ENCODE data around the gene MOCS3.

The MOCS3 gene, protein sequence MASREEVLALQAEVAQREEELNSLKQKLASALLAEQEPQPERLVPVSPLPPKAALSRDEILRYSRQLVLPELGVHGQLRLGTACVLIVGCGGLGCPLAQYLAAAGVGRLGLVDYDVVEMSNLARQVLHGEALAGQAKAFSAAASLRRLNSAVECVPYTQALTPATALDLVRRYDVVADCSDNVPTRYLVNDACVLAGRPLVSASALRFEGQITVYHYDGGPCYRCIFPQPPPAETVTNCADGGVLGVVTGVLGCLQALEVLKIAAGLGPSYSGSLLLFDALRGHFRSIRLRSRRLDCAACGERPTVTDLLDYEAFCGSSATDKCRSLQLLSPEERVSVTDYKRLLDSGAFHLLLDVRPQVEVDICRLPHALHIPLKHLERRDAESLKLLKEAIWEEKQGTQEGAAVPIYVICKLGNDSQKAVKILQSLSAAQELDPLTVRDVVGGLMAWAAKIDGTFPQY

DNA sequence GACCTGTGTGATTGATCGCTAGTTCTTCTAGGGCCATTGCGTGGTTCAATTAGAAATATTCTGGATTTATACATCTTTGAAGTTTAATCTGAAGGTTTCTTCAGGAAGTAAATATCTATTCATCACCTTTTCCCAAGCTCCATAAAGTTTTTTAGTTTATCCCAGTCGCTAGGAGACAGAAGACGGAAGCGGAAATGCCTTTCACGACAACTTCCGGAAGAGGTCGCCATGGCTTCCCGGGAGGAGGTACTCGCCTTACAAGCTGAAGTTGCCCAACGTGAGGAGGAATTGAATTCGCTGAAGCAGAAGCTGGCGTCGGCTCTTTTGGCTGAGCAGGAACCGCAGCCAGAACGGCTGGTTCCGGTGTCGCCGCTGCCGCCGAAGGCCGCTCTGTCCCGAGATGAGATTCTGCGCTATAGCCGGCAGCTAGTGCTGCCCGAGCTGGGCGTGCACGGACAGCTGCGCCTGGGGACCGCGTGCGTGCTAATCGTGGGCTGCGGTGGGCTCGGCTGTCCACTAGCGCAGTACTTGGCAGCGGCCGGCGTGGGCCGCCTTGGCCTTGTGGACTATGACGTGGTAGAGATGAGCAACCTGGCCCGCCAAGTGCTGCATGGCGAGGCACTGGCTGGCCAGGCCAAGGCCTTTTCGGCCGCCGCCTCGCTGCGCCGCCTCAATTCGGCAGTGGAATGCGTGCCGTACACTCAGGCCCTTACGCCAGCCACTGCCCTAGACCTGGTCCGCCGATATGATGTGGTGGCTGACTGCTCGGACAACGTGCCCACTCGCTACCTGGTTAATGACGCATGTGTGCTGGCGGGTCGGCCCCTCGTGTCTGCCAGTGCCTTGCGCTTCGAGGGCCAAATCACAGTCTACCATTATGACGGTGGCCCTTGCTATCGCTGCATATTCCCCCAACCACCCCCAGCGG, at the start of gene MOCS3:
Gene MOCS3, plus strand, starts transcription at position 204 of the 928 bp plus-strand sequence. Its CDS starts 25 bp downstream, at position 229.
- DNase-seq (ENCODE audit: low read depth in 2 of 2) = peak; percentile 54 to 62

DNA sequence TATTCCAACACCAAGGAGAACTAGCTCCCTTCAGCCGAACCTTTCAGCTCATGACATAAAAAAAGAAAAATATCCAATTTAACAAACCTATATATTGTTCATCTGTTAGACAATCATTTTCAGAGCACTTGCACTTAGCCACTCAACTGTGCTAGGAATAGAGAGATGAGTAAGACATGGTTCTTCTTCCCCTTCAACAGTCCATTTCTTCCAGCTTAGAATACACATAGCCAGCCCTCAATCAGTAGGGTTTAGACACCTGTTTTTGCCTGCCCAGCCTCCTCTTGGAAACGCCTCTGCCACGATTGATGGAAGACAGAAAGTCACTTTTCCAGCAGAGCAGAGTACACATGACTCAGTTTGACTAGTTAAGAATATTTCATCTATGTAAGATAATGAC, 49.2 kb upstream of the MOCS3 start:
- DNase-seq (ENCODE audit: low read depth in 2 of 2) = no peak

DNA sequence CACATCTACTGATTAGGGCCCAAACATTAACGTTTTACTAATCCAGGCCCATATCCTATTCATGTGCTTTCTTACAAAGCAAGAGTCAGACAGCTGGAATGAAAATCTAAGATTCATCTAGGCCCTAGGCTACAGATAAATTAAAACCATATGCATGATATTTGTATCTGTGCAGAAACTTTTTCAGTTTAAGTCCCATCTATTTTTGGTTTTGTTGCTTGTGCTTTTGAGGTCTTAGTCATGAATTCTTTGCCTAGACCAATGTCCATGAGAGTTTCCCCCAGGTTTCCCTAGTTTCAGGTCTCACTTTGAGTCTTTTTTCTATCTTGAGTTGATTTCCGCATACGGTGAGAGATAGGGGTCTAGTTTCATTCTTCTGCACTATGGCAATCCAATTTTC, 47.6 kb upstream of the MOCS3 start:
- no peak for DNase-seq (ENCODE audit: low read depth in 2 of 2)

DNA sequence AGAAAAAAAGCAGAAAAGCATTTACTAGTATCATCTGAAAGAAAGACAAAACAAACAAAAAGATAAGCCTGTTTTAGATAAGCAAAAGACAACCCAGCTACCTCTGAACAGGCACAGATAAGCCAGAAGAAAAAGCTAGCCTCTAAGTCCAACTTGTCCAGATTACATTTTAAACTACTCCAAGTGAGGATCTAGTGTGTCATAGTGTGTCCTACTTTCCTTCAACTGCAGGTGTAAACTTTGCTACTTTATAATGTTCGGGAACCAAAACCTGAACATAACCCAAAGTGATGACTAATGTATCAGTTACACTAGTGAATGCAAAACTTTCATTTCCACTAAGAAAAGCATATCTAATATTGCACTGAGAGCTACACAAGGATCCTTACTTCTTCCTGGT, 46.9 kb upstream of the MOCS3 start:
- DNase-seq (ENCODE audit: low read depth in 2 of 2) = no peak

GRCh38 chr20:50913690-50914375, 44.8 kb upstream of the MOCS3 start:
- no peak for DNase-seq (ENCODE audit: low read depth in 2 of 2)

DNA sequence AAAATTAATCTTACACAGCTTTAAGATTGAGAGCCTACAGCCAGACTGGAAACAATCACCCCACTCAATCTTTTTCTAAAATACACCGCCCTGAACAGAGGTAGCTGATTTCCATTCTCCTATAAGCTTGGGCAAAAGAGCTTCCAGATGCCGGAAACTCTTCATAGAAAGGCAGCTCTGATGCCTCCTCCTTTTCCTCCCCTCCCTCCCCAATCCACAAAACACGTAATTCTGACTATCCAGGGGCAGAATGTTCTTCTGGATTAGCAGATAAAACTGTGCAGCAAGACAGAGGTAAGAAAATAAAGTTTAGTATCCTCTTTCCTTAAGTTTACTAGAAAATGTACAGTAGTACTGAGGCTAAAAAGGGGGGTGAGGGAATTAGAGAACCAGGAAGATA, 43.2 kb upstream of the MOCS3 start:
- DNase-seq (ENCODE audit: low read depth in 2 of 2) = no peak

GRCh38 chr20:50916257-50916656, 42.4 kb upstream of the MOCS3 start:
- no peak for DNase-seq (ENCODE audit: low read depth in 2 of 2)

DNA sequence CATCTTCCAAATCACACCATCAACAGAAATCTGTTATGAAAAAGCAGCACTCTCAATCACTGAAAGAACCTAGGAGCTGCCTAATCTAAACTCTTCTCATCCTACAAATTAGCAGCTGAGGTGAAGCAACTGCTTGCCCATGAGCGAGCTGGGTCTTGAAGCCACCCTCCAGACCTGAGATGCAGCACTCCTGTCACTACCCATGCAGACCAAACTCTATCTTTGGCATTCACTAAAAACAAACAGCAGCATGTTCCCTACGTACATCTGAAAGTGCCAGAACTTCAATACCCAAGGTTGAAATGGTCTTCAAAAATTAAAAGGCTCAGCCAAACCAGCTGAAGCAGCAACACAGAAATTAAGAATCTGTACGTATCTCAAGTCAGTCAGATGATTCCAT, 41.7 kb upstream of the MOCS3 start:
- no peak for DNase-seq (ENCODE audit: low read depth in 2 of 2)

GRCh38 chr20:50918403-50918802, 40.2 kb upstream of the MOCS3 start:
- no peak for DNase-seq (ENCODE audit: low read depth in 2 of 2)

DNA sequence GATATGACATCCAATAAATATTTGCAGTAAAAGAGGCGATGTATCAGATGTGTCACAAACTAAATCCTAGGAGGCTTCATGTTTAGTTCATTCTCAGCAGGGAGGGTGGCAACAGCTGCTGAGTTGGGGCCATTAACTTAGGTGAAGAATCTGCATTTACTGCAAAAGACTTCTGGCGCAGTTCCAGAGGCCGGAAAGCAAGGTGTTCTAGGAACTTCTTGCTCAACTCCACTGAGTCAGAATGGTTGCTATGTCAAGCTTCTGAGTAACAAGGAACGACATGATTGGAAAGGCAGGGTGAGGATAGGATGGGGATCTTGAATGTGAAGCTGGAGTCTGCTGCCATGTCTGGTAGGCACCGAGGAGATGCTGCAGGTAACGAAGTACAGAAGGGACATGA, 39.1 kb upstream of the MOCS3 start:
- no peak for DNase-seq (ENCODE audit: low read depth in 2 of 2)

GRCh38 chr20:50920997-50921396, 37.6 kb upstream of the MOCS3 start:
- DNase-seq (ENCODE audit: low read depth in 2 of 2) = no peak

- no peak for DNase-seq (ENCODE audit: low read depth in 2 of 2)
Measured at GRCh38 chr20:50921803-50922501, 36.7 kb upstream of the MOCS3 start.

DNA sequence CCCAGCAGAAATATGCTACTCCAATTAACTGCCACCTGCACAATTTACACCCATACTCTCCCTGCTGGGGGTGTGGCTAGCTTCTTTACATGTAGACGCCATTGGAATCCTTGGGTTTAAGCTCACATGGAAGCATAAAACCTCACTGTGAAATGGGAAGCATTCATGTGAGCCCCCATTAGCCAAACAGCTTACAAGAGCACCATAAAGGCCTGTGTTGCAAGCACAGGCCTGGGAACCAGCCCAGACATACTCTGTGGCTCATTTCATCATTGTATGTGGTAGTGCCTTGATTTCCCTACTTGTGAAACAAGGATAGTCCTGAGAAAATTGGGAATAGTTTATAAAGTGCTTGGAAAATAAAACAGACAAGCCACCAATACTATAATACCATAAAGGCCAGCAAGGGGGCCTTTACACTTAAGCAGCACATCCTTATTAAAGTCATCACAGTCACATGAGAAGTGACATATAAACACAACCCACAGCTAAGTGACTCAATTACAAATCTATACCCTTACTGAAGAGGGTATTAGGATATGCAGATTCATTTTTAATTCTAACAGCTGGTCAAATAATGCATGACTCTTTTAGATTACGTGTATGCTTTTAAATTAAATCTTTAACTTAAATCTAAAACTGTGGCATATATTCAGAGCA, 34.2 kb upstream of the MOCS3 start:
- DNase-seq (ENCODE audit: low read depth in 2 of 2) = no peak

GRCh38 chr20:50926530-50926929, 32.1 kb upstream of the MOCS3 start:
- DNase-seq (ENCODE audit: low read depth in 2 of 2) = no peak

- DNase-seq (ENCODE audit: low read depth in 2 of 2) = no peak
Measured at GRCh38 chr20:50928469-50928868, 30.1 kb upstream of the MOCS3 start.

DNA sequence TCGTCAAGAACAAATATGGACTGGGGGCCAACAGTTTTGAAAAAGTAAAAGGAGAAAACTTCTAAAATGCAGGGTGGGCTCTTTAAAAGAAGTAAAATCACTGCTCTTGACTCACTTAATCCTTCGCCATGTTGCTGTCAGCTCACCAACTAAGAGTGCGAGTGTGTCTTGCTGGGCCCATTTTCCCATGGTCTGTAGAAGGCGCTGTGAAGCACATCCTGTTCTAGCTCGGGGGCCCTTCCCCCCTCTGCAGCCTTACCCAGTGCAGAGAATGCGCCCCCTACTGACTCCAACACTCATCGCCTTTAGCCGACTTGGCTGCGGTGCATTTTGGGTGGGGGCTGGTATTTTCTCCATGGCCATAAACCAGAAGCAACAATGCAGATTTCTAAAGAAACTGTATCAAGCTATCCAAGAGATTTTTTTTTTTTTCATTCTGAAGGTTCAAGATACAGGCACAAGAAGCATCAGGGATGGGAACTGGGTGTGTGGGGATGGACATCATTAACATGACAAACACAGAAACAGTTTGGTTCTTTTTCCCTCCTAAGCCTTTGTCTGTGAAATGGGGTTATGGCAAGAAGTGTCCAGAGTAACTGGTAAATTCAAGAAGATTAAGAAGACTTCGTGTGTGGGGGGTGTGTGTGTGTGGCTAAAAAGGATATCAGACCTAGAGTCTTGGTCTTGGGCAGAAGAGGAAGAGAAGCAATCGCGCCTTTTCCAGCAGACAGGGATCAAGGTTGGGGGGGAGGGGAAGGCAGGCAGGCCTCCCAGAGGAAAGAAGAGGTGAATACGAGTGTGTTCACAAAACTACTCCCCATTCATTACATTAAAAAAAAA, 29.1 kb upstream of the MOCS3 start:
- peak; percentile 84 to 88 for DNase-seq (ENCODE audit: low read depth in 2 of 2)

DNA sequence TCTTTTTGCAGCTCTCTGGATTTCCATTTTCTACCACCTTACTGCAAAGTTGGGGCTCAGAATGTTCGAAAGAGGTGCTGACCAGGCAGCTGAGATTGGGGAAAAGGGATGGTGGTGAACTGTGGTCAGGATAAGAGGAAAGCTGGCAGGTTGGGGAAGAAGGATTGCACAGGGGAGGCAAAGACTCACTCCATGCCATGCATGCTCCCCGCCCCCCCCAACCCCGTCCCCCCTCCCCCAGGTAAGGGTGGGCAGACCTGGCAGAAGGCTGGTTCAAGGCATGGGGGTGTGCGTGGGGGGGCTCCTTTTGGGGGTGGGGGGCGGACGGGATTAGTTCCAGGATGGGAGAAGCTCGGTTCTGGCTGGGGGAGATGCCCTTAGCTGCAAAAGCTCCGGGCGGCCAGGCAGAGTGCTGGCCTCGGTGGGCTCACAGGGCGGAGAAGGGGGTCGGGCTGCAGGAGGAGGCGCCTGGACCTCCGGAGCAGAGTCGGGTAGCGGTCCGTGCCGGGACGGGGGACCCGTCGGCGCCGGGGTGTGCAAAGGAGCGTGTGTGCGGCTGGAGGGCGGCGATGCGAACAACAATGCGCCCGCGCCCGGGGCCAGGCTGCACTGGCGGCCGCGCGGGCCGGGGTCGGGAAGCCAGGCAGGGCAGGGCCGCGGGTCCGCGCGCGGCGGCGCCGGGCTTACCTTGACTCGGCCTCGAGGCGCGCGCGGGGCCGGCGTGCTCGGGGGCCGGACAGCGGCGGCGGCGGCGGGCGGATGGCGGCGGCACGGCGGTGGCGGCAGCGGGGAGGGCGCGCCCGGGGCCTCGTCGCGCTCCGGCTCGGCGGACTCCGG, 28.3 kb upstream of the MOCS3 start:
- DNase-seq (ENCODE audit: low read depth in 2 of 2) = peak in 1 of 2 donors; percentile 23

GRCh38 chr20:50930976-50931305, 27.7 kb upstream of the MOCS3 start:
- DNase-seq (ENCODE audit: low read depth in 2 of 2) = no peak
